ENCODE results near the gene PTH2R. TPM values are rescaled to one million over a fixed set of nuclear protein-coding genes. Genes with fewer than 3 reads are reported as not detected.

Gene PTH2R
- total and polyA plus RNA-seq, 2 experiments from 2014 or later, result 0.18 to 0.38 TPM

DNA sequence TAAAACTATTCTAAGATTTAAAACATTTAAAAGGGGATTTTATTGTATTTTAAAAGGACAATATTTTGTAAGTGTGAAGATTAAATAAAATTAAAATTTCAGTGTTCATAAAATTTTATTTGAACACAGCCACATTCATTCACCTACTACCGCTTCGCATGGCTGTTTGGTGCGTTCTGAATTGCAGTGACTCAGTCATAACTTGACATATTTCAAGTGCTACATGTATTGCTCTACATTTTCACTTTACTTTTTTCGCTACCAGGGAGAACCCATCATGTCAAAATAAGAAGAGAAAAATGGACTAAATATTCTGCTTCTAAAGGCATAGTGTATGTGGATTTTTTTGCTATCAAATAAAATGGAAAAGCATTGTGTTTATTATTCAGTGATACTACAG is 8.7 kb downstream of the PTH2R start:
- Histone ChIP-seq H3K4me1 (ENCODE audit: insufficient read depth) (no peaks in the 10 kb centered on the region), H3K4me2 (no peak overlapping the region), H3K36me3 (ENCODE audit: insufficient read depth) (0 out of 2 replicates have a peak, but pooled peaks cover 6% of the 10 kb centered on the region), H3K27me3 (ENCODE audit: insufficient read depth) (no peaks in the 10 kb centered on the region), H3K79me2 (replicated peaks; ENCODE audit: insufficient read depth) (no peaks in the 10 kb centered on the region), H2AFZ (no peak overlapping the region), H3F3A (replicated peaks; ENCODE audit: low read depth) (no peaks in the 10 kb centered on the region), H3K27ac (ENCODE audit: low read depth) (no peak overlapping the region), H3K9me2 (ENCODE audit: insufficient read depth) (no peaks in the 10 kb centered on the region), H4K20me1 (replicated peaks; ENCODE audit: insufficient read depth) (no peaks in the 10 kb centered on the region), H3K4me3 (no peak overlapping the region)
- no peaks in the 10 kb centered on the region for H3K4me1 Mint-ChIP-seq
- no peak overlapping the region for H3K27ac Mint-ChIP-seq
- ATAC-seq, result no peak
- TF ChIP-seq ZNF114 (CRISPR knock-in tag; IDR thresholded peaks at IDR 0.05) (no peak), REST (IDR thresholded peaks at IDR 0.05; ENCODE audit: unreplicated experiment) (no peak), POLR2AphosphoS5 (IDR thresholded peaks at IDR 0.05; ENCODE audit: low read depth) (no peak), EZH2 (IDR thresholded peaks at IDR 0.05; ENCODE audit: low read depth, unreplicated experiment) (no peak), NANOG (IDR thresholded peaks at IDR 0.05; ENCODE audit: borderline replicate concordance) (no peak), CREB1 (CRISPR knock-in tag; IDR thresholded peaks at IDR 0.05; ENCODE audit: low read depth) (no peak), EZH2phosphoT487 (IDR thresholded peaks at IDR 0.05; ENCODE audit: unreplicated experiment) (no peak), CTCF (conservative IDR thresholded peaks at IDR 0.05; ENCODE audit: low read depth in 2 of 2) (no peak), STAT1 (IDR thresholded peaks at IDR 0.05; ENCODE audit: unreplicated experiment) (no peak), JUNB (IDR thresholded peaks at IDR 0.05; ENCODE audit: unreplicated experiment) (no peak), ZNF331 (CRISPR knock-in tag; IDR thresholded peaks at IDR 0.05; ENCODE audit: low read depth) (no peak)
- TF ChIP-seq, protein P1, sequence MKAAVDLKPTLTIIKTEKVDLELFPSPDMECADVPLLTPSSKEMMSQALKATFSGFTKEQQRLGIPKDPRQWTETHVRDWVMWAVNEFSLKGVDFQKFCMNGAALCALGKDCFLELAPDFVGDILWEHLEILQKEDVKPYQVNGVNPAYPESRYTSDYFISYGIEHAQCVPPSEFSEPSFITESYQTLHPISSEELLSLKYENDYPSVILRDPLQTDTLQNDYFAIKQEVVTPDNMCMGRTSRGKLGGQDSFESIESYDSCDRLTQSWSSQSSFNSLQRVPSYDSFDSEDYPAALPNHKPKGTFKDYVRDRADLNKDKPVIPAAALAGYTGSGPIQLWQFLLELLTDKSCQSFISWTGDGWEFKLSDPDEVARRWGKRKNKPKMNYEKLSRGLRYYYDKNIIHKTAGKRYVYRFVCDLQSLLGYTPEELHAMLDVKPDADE (IDR thresholded peaks at IDR 0.05), result no peak
- TF ChIP-seq, protein P2, sequence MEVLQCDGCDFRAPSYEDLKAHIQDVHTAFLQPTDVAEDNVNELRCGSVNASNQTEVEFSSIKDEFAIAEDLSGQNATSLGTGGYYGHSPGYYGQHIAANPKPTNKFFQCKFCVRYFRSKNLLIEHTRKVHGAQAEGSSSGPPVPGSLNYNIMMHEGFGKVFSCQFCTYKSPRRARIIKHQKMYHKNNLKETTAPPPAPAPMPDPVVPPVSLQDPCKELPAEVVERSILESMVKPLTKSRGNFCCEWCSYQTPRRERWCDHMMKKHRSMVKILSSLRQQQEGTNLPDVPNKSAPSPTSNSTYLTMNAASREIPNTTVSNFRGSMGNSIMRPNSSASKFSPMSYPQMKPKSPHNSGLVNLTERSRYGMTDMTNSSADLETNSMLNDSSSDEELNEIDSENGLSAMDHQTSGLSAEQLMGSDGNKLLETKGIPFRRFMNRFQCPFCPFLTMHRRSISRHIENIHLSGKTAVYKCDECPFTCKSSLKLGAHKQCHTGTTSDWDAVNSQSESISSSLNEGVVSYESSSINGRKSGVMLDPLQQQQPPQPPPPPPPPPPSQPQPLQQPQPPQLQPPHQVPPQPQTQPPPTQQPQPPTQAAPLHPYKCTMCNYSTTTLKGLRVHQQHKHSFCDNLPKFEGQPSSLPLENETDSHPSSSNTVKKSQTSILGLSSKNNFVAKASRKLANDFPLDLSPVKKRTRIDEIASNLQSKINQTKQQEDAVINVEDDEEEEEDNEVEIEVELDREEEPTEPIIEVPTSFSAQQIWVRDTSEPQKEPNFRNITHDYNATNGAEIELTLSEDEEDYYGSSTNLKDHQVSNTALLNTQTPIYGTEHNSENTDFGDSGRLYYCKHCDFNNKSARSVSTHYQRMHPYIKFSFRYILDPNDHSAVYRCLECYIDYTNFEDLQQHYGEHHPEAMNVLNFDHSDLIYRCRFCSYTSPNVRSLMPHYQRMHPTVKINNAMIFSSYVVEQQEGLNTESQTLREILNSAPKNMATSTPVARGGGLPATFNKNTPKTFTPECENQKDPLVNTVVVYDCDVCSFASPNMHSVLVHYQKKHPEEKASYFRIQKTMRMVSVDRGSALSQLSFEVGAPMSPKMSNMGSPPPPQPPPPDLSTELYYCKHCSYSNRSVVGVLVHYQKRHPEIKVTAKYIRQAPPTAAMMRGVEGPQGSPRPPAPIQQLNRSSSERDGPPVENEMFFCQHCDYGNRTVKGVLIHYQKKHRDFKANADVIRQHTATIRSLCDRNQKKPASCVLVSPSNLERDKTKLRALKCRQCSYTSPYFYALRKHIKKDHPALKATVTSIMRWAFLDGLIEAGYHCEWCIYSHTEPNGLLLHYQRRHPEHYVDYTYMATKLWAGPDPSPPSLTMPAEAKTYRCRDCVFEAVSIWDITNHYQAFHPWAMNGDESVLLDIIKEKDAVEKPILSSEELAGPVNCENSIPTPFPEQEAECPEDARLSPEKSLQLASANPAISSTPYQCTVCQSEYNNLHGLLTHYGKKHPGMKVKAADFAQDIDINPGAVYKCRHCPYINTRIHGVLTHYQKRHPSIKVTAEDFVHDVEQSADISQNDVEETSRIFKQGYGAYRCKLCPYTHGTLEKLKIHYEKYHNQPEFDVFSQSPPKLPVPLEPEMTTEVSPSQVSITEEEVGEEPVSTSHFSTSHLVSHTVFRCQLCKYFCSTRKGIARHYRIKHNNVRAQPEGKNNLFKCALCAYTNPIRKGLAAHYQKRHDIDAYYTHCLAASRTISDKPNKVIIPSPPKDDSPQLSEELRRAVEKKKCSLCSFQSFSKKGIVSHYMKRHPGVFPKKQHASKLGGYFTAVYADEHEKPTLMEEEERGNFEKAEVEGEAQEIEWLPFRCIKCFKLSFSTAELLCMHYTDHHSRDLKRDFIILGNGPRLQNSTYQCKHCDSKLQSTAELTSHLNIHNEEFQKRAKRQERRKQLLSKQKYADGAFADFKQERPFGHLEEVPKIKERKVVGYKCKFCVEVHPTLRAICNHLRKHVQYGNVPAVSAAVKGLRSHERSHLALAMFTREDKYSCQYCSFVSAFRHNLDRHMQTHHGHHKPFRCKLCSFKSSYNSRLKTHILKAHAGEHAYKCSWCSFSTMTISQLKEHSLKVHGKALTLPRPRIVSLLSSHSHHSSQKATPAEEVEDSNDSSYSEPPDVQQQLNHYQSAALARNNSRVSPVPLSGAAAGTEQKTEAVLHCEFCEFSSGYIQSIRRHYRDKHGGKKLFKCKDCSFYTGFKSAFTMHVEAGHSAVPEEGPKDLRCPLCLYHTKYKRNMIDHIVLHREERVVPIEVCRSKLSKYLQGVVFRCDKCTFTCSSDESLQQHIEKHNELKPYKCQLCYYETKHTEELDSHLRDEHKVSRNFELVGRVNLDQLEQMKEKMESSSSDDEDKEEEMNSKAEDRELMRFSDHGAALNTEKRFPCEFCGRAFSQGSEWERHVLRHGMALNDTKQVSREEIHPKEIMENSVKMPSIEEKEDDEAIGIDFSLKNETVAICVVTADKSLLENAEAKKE (CRISPR knock-in tag; IDR thresholded peaks at IDR 0.05), result no peak
- peaks cover 16% of the 10 kb centered on the region for H3K9me3 Mint-ChIP-seq
- no peak for DNase-seq (ENCODE audit: low spot score)
- no peaks in the 10 kb centered on the region for H3K27me3 Mint-ChIP-seq (ENCODE audit: insufficient read depth, low read depth, poor library complexity)
- H3K4me3 Mint-ChIP-seq, result no peak overlapping the region
- peaks cover 2% of the 10 kb centered on the region; the same call in 2 of the 3 replicates for H3K36me3 Mint-ChIP-seq (ENCODE audit: low read depth)

Data from GM23338 (cell line).